NCI-H187 (cell line): ENCODE data around the gene SPEN.
"Not testable (repeated sequence)": the region's sequence is repeated elsewhere in the genome, so short reads cannot be mapped to it uniquely, and the experiment has no call there.

Experiments
- DNase-seq, 2 experiments: peaks; one replicate each; lab custom pipeline; 2025; lab: John Stamatoyannopoulos, UW

Gene SPEN

GRCh38 chr1:15833842-15834405, 13.6 kb upstream of the SPEN start:
- DNase-seq, result no peak

GRCh38 chr1:15834406-15835204, 12.9 kb upstream of the SPEN start:
- DNase-seq, result peak; percentile 70 to 86

DNA sequence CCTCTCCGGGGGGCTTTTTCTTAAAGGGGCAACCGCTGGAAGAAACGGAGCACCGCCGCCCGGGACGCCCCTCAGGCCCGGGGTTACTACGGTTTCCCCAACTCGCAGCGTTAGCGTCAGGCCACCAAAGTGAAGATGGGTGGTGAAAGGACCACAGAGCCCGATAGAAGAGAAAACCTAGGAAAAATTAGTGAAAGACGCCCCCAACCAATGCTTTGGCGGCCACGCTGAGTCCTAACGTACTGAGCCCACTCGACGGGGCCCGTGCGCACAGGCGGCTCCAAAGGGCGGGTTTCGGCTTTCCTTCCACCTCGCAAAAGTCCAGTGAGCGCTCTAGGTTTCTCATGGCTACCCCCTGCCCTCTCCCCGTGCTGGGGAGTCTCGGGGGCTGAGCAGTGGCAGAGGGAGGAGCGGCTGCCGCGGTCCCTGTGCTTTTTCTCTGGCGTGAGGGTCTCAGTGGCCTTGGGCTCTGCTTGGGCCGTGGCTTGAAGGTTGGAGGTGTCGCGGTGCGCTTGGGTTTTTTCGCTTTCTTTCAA, 12.2 kb upstream of the SPEN start:
- peak in 1 of 2 experiments; percentile 63 for DNase-seq

DNA sequence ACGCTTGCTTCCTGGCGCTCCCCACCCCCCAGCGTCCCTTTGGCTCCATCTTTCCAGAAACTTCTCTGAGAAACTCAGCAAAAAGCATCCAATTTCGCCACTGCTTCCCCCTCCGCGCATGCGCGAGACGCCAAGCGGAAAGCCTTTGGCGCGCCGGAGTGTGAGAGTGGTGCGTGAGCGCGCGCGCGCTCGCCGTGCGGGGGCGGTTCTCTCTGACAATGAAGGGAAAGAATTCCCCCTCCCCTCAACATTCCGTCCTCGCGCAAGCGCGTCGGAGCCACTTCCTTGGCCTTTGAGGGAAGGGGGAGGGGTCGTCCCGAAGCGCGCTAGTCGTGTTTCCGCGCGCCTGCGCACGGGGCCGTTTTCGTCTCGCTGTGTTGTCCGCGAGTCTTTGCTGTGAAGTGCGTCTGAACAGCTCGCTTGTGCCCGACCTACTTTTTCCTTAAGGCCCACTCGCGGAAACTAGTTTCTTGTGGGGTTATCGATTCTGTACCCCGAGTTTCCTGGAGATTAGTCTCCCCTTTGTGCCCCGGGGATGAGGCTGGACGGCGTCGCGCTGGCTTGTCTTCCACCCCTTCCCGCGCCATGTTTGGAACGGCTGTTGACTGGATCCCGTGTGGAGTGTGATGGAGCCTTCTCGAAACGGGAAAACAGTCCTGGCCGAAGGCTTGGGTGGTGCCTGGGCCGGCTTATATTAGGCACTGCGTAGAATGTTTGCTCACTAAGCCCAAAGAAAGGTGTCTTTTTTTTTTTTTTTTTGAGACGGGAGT, 11.6 kb upstream of the SPEN start:
- peak; percentile 97 to 99 for DNase-seq

- not testable (repeated sequence) for DNase-seq
These were observed 11.1 kb upstream of the SPEN start for GRCh38 chr1:15836511-15836771.

- DNase-seq, result no peak
These were observed 10.5 kb upstream of the SPEN start for GRCh38 chr1:15836772-15837669.

GRCh38 chr1:15837931-15838330, 9.6 kb upstream of the SPEN start:
- no peak for DNase-seq

- DNase-seq, result no peak
These were observed 8.8 kb upstream of the SPEN start for GRCh38 chr1:15838721-15839120.

- DNase-seq, result no peak
These were observed 3.5 kb upstream of the SPEN start for GRCh38 chr1:15843826-15844572.

DNA sequence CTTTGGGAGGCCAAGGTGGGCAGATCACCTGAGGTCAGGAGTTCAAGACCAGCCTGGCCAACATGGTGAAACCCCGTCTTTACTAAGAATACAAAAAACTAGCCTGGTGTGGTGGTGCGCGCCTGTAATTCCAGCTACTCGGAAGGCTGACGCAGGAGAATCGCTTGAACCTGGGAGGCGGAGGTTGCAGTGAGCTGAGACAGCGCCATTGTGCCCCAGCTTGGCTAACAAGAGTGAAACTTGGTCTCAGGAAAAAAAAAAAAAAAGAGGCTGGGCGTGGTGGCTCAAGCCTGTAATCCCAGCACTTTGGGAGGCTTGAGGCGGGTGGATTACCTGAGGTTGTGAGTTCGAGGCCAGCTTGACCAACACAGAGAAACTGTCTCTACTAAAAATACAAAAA, 1.5 kb upstream of the SPEN start:
- DNase-seq, result not testable (repeated sequence)

DNA sequence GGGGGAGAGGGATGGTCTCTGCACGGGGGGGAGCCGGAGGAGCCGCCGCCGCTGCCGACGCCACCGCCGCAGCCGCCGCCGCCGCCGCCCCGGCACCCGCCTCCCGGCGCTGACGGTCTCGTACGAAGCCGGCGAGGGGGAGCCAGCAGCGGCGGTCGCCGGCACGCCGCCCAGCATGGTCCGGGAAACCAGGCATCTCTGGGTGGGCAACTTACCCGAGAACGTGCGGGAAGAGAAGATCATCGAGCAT, 311 bp downstream of the SPEN start:
- no peak for DNase-seq

DNA sequence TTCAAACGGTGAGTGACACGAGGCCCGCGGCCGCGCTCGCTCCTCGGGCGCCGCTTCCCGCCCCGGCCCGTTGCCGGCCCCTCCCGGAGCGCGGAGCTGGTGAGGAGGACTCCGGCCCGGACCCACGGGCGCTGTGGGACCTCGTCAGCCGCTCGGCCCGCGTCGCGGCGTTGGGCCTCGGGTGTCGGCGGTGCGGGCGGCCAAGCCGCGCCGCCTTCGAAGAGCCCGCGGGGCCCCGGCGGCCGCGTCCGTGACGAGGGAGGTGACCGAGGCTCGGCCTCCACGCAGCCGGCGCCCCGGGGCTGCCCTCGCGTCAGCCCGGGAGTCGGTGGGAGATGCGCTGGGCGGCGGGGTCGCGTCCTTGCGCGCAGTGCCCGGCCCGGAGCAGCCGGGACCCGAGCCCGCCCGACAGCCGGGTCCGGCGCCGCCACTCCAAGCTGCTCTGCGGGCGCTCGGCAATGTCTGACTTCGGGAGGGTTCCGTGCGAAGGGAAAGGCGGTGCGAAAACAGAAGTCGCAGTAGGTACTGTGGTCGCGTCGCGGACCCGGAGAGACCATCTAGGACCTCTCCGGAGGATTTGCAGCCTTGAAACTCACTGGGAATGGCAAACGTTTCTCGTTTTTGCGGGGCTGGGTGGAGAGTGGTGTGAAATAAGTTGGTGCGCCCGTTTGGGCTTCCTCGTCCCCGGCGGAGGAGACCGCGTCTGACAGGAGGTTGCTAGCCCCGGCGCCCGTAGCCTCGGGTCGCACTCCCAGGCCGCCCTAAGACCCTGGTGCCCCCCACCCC, 829 bp downstream of the SPEN start:
- DNase-seq, result no peak

DNA sequence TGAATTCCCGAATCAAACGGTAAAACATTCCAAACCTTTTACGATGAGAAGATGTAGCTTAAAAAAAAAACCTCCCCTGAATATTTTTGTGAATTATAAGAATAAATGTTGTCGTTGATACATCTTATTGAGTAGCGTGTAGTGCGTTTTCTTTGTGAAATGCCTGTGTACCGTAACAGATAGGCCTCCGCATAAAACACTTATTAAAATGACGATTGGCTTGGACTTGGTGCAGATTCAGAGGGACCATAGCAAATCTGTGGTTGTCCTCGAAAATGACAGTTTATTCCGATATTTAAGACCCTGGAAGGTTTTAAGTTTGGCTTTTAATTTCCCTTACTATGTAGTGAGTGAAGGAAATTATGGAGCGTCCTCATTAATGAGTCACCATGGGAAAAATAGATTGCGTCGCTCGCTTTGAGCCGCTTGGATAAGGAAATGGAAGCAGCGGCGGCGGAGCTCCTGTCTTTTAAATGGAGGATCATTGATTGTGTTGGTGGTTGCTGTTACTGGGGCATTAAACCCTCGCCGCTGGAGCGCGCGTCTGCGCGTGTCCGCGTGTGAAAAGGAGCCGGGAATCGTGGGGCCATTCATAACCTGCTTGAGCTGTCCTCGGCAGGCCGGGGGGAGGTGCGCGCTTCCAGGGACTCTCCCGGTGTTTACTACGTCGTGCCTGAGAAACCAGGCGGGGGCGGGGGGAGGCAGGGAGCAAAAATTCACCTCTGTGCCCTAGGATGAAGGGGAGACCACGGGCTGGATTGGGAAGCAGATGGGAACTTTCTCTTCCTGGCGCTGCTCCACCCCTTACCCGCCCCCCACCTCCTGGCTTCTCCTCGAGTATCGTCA, 1.6 kb downstream of the SPEN start:
- DNase-seq, result peak; percentile 49 to 73

- peak; percentile 60 to 76 for DNase-seq
These were observed 2.3 kb downstream of the SPEN start for GRCh38 chr1:15849775-15850324.

DNA sequence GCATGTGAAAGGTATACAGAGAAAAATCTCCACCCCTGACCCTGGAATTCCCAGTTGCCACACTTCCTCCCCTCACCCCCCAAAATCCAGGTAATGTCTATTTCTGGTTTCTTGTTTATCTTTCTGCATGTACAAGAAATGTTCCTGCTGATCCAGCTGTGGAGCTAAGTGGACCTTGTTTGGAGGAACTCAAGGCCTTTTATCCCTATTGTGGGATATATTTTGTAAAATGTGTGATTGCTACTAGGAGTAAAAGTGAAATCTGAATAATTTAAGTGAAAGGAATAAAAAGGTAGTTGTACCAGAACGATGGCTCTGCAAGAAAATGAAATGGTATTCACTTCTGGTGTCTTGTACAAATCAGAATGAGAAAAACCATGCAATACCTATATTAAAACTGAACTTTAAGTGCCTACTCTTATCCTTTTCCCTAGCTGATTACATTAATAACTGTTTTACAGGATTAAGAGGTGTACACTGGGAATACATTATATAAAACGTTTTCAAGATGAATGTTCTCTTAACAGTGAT, 3.0 kb downstream of the SPEN start:
- no peak for DNase-seq

DNA sequence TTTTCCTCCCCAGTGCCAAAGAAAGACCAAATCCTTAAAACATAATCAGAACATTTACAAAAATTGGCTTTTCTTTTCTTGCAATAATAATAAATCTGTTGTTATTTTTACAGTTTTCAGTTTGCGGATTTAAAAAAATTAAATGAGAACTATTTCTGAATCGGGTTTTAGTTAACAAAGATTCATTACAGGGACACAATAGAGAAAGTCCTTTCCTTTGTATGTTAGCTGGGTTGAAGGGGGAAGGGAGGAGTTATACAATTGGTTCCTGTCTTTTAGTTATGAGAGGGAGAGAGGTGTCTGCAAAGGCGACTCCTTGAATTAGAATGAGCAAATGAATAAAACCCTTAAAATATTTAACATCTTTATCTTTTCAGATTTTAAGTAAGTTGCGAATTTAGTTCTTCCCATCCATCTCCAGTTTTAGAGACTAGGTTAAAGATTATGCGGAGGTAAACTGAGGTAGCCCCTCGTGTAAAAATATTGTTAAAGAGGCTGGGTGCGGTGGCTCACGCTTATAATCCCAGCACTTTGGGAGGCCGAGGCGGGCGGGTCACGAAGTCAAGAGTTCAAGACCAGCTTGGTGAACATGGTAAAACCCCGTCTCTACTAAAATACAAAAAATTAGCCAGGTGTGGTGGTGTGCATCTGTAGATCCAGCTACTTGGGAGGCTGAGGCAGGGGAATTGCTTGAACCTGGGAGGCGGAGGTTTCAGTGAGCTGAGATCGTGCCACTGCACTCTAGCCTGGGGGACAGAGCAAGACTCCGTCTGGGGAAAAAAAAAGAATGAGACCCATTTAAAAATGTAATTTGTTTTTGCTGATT, 3.9 kb downstream of the SPEN start:
- DNase-seq, result no peak

GRCh38 chr1:15852036-15852827, 4.7 kb downstream of the SPEN start:
- DNase-seq, result no peak
